Stomach smooth muscle (tissue), 2 donors: Measurements from ENCODE around the gene CCDC124.

Source experiments
- H3K27ac ChIP-seq: one replicate; pipeline ENCODE4 v1.7.0; 2013; ENCODE audit warnings: mild to moderate bottlenecking, low read length, inconsistent platforms
- H3K27me3 ChIP-seq, 2 donors: one replicate each; pipeline ENCODE4 v1.7.0; 2013; ENCODE audit warnings: low read length in 2 of 2; ENCODE audit not compliant: insufficient read depth in 2 of 2, control insufficient read depth in 1 of 2
- H3K36me3 ChIP-seq, 2 donors: one replicate each; pipeline ENCODE4 v1.7.0; 2013; ENCODE audit warnings: low read length in 2 of 2; ENCODE audit not compliant: control insufficient read depth in 2 of 2, insufficient read depth in 2 of 2
- H3K4me1 ChIP-seq: one replicate; pipeline ENCODE4 v1.7.0; 2013; ENCODE audit warnings: low read length; ENCODE audit not compliant: control insufficient read depth, insufficient read depth
- H3K4me3 ChIP-seq, 2 donors: one replicate each; pipeline ENCODE4 v1.7.0; 2013; ENCODE audit warnings: low read length in 2 of 2
- H3K9ac ChIP-seq, 2 donors: one replicate each; pipeline ENCODE4 v1.7.0; 2013; ENCODE audit warnings: low read length in 2 of 2, mild to moderate bottlenecking in 1 of 2
- H3K9me3 ChIP-seq, 2 donors: one replicate each; pipeline ENCODE4 v1.7.0; 2013; ENCODE audit warnings: low read length in 2 of 2; ENCODE audit not compliant: control insufficient read depth in 2 of 2
- donor health status: healthy.
- donor health status: Pancreatic carcinoma.

CCDC124 gene

DNA sequence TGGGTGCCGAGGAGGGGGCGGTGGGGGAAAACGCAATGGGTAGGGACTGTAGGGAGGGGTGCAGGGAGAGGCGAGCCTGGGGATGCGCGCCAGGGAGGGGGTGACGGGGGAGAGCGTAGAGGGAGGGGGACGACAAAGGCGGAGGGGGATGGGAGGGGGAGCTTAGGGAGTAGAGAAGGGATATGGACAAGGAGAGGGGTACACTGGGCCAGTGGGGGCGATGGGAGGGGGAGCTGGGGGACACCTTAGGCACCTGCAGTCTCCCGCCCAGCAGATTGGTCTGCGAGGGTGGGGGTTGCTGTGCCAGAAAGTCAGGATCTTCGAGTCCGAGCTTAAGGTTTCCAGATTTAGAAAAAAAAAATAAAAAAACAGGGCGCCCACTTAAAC, 15.7 kb downstream of the CCDC124 start:
- Histone ChIP-seq H3K36me3 (no peaks in the 10 kb centered on the region), H3K27ac (no peak overlapping the region), H3K4me1 (peaks cover 33% of the 10 kb centered on the region), H3K4me3 (no peak overlapping the region), H3K9ac (no peak overlapping the region), H3K9me3 (no peaks in the 10 kb centered on the region), H3K27me3 (peaks cover 38 to 44% of the 10 kb centered on the region in 2 donors)

DNA sequence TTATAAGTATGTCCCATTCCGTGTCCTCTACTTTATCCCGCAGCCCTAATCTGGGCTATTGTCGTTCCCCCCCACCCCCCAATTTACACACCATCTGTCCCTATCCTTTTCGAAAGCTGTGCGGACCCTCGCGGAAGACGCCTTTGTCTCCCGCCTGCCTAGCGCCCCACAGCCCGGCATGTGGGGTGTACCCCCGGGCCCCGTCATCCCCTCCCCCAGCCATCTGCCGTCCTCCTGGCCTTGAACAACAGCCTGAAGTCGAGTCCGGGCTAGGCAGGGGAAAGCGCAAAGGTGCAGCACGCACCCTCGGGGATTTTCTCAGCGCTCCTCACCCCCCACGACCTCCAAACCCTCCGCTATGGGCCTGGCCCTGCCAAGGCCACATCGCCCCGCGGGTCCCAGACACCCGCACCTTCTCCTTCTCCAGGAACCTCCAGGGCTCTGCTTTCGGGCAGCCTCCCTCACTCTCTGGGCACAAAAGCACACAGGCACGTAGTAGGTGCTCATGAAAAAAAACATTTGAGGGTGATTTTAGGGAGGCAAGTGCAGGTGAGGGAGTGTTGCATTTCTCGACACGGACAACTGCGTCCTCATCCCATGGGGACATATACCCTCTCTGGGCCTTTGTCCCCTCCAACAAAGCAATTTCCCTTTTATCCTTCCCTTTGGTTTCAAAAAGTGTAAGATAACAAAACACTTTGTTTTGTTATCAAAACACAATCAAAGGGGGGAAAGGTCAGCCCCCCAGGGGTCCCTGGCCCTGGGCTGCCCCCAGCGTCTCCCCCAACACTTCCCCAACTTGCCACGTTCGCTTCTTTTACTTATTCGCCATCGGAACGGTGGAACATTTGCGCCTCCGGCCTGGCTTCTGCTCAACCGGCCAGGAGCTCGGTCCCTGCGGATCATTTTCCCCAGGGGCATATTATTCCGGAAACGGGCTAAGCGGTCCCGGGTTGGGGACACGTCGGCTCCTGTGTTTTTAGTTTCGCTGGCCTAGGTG, 16.4 kb downstream of the CCDC124 start:
- H3K27ac ChIP-seq: no peak overlapping the region
- H3K27me3 ChIP-seq: peaks cover 44 to 51% of the 10 kb centered on the region in 2 donors
- peaks cover 26% of the 10 kb centered on the region for H3K4me1 ChIP-seq
- no peaks in the 10 kb centered on the region for H3K36me3 ChIP-seq
- no peak overlapping the region for H3K4me3 ChIP-seq
- no peaks in the 10 kb centered on the region for H3K9me3 ChIP-seq
- no peak overlapping the region for H3K9ac ChIP-seq

DNA sequence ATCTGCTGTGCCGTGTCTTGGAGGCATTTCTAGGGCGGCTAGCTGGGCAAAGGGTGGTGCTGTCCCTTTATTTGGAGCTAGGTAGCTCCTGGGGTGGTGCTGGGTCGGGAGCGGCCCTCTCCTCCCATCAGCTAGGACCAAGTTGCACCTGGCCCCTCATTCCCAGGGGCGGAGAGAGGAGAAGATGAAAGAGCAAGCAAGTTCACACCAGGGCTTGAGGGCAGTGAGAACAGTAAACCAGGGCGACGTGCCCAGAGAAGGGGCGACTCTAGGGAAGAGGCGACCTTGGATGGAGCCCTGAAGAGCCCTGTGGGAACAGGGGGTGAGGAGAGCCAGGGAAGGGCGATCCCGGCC, 17.1 kb downstream of the CCDC124 start:
- no peak overlapping the region for H3K9ac ChIP-seq
- H3K36me3 ChIP-seq: no peaks in the 10 kb centered on the region
- H3K4me1 ChIP-seq: peaks cover 24% of the 10 kb centered on the region
- H3K9me3 ChIP-seq: no peaks in the 10 kb centered on the region
- H3K4me3 ChIP-seq: no peak overlapping the region
- H3K27me3 ChIP-seq: peaks cover 44 to 51% of the 10 kb centered on the region in 2 donors
- no peak overlapping the region for H3K27ac ChIP-seq

DNA sequence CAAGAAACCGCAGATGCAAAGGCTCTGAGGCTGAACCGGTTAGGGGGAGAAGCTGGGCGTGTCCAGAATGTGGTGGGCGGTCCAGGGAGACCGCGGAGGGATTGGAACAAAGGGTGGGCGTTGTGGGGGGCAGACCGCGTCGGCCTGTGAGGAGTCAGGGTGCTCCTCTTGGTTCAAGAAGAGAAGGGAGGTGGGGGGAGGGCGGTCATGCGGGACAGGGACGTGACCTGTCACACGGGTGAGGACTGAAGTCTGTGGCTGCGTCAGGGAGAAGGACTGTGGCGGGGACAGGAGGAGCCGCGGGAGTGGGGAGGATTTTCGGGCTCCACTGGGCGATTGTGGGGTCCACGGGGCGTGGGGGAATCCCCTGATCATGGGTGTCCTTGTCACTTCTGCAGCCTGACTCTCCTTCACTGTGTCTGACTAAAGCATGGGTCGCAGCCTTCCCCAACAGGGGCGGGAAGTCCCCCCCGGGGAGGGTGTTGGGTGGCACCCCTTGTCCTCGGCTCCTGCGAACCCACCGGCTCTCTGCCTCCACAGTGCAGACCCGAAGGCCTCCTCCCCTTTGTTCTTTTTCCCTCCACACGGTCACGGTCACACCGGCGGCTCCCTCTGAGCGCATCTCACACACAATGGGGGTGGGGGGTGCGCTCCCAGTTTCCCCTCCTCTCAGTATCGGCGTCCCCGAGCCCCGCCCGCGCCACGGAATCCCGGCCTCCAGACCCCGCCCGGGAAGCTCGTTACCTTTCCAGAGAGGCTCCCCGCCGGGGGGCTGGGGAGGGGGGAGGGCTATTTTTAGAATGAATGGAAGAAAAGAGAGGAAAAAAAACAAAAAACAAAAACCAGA, 17.7 kb downstream of the CCDC124 start:
- Histone ChIP-seq H3K9ac (no peak overlapping the region), H3K4me3 (no peak overlapping the region), H3K4me1 (peaks cover 24% of the 10 kb centered on the region)

DNA sequence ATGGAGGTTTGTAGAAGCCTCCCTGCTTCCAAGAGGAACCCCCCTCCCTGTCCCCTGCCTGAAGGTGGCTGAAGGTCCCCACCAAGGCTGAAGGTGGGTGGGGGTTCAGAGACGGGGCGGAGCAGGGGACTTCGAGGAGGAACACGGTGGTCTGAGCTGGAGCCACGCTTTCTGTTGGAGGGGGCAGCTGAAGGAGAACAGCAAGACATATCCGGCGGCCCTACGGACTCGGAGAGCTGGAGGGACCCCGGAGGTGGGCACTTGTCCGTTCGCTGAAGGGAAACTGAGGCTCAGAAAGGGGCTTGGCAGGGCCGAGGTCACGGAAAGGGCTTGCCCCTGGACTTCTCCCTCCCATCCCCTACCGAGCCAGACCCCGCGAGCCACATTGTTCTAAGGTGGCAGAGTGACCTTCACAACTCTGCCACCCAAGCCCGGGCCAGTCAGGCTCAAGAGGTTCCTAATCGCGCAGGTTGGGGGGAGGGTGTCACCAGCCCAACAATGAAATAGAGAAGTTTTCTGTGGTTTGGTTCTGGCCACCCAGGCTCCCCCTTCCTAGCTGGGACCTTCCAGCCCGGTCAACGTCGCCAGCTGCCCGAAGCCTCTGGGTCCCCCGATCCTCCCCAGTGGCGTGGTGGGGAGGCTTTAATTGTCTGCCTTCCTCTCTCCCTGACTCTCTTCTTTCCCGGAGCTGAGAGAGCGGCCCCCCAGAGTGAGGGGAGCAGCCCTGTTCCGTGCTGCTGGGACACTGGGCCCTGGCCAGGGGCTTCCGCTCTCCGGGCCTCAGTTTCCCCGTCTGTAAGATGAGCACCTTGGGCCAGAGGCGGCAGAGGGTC, 18.6 kb downstream of the CCDC124 start:
- no peak overlapping the region for H3K9ac ChIP-seq
- no peak overlapping the region for H3K4me3 ChIP-seq
- peaks cover 45 to 57% of the 10 kb centered on the region in 2 donors for H3K27me3 ChIP-seq
- H3K4me1 ChIP-seq: peaks cover 24% of the 10 kb centered on the region
- no peaks in the 10 kb centered on the region for H3K36me3 ChIP-seq
- H3K9me3 ChIP-seq: no peaks in the 10 kb centered on the region
- H3K27ac ChIP-seq: no peak overlapping the region

More for the DNA sequence above, 17.7 kb downstream of the CCDC124 start:
- peaks cover 44 to 51% of the 10 kb centered on the region in 2 donors for H3K27me3 ChIP-seq
- no peaks in the 10 kb centered on the region for H3K9me3 ChIP-seq
- H3K36me3 ChIP-seq: no peaks in the 10 kb centered on the region
- no peak overlapping the region for H3K27ac ChIP-seq

DNA sequence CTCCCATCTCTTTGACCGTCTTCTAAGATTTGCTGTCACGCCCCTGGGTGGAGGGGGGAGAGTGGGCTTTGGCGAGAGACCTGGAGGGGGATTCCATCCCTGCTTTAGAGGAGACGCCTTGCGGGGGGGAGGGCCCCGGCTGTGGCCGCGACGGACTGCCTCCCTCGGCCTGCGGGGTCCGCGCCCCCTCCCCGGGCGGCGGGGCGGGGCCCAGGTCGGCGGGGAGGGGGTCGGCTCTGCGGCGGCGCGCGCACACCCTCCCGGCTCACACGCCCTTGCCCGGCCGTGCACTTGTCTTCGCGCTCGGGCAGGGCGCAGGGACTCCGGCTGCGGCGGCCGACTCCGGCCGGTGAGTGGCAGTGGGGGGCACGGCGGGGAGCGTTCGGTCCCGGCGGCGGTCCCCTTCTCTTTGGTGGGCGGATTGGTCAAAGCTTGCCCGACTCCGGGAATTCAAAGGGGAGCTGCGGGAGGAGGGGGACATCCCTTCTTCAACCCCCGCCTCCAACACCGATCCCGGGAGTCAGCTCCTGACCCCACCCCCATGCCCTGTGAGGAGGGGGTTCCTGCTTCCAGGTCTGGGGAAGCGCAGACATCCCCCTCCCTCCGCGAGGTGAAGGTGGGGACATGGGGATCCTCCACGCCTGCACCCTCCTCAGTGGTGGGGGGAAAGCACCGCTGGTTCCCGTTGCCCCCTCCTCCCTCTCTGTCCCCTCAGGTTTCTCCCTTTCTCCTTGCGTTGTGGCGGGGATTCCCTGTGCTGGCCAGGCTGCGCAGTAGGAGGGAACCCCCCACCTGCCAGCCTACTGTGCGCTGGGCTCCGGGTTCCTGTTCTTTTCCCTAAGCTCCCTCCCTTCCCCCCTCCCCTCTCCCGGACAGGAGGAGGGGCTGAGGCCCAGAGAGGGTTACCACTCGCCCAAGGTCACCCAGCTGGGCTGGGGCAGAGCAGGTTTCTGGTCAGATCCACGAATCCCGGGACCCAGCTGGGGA, 19.5 kb downstream of the CCDC124 start:
- no peaks in the 10 kb centered on the region for H3K36me3 ChIP-seq
- no peak overlapping the region for H3K27ac ChIP-seq
- H3K9ac ChIP-seq: no peak overlapping the region
- H3K27me3 ChIP-seq: peaks cover 45 to 60% of the 10 kb centered on the region in 2 donors
- peak overlapping the region in 1 of 2 donors; percentile 15 for H3K4me3 ChIP-seq
- peaks cover 21% of the 10 kb centered on the region for H3K4me1 ChIP-seq
- no peaks in the 10 kb centered on the region for H3K9me3 ChIP-seq

DNA sequence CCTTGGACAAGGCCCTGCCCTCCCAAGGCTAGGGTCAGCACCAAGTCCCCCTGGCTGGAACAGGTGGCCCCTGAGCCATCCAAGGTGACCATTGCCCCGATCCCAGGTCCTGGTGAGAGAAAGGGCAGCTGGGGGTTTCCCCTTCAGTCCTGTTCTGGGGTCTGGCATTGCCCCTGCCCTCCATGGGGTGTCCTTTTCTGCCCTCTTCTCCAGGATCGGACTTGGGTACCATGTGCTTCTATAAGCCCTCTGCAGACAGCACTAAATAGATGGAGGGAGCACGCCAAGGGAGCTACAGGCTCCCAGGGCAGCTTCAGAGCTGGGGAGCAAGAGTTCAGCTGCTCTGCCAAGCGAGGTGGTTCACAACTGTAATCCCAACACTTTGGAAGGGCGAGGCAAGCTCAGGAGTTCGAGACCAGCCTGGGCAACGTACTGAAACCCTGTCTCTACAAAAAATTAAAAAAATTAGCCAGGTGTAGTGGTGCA, 20.5 kb downstream of the CCDC124 start:
- H3K27me3 ChIP-seq: peaks cover 54 to 66% of the 10 kb centered on the region in 2 donors

DNA sequence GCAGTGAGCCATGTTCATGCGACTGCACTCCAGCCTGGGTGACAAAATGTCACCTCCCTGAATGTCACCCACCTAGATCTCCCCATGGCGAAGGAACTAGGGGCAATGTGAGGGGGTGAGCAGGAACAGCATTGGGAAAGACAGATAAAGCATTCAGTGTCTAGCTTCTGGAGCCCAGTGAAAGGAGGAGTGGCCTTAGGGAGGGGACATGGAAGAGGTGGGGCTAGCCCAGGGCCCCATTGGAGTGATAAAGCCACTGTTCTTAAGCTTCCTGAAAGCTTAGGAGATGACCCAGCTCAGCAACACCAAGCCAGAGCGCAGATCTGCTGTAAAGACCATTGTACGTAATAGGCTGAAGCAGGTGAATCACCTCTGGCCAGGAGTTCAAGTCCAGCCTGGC, 21.1 kb downstream of the CCDC124 start:
- Histone ChIP-seq H3K9me3 (no peaks in the 10 kb centered on the region), H3K4me3 (no peak overlapping the region), H3K36me3 (no peaks in the 10 kb centered on the region), H3K4me1 (peaks cover 18% of the 10 kb centered on the region), H3K27ac (no peak overlapping the region), H3K27me3 (peaks cover 54 to 64% of the 10 kb centered on the region in 2 donors), H3K9ac (no peak overlapping the region)

More for the DNA sequence above, 20.5 kb downstream of the CCDC124 start:
- Histone ChIP-seq H3K9me3 (no peaks in the 10 kb centered on the region), H3K36me3 (no peaks in the 10 kb centered on the region), H3K4me1 (peaks cover 18% of the 10 kb centered on the region), H3K9ac (no peak overlapping the region), H3K4me3 (no peak overlapping the region), H3K27ac (no peak overlapping the region)

DNA sequence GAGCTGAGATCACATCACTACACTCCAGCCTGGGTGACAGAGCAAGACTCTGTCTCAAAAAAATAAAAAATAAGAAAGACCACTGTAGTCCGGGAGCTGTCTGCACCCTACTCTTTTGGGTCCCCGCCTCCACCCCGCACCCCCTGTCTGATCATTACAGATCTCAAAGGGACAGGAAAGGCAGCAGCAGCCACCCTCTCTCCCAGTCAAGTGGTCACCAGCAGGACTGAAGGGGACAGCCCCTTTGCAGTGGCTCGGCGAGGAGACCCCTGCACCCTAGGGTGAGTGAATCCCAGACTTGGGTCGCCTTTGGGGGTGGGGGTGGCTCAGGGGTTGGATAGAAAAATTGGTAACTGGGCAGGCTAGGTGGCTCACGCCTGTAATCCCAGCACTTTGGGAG, 21.6 kb downstream of the CCDC124 start:
- Histone ChIP-seq H3K27me3 (peaks cover 50 to 59% of the 10 kb centered on the region in 2 donors), H3K9me3 (no peaks in the 10 kb centered on the region), H3K27ac (no peak overlapping the region), H3K4me1 (peaks cover 18% of the 10 kb centered on the region), H3K4me3 (no peak overlapping the region), H3K9ac (no peak overlapping the region), H3K36me3 (no peaks in the 10 kb centered on the region)
